A549 (cell line): Measurements from ENCODE around the gene NCDN.

Experiments used
- TF ChIP-seq, protein P1 (sequence below): fragments of >200 bp; sonication (Bioruptor Twin); formaldehyde crosslinking; IDR thresholded peaks from 3 replicates; pipeline ENCODE4 v1.5.1; 2016
- TF ChIP-seq, protein P2 (sequence below): IDR thresholded peaks from 2 replicates; pipeline ENCODE4 v1.6.1; 2012
- TF ChIP-seq, protein P3 (sequence below): fragments of 200-600 bp; sonication (generic); IDR thresholded peaks from 2 replicates; pipeline ENCODE4 v1.6.1; 2016; ENCODE audit warnings: antibody characterized with exemption, mild to moderate bottlenecking, moderate library complexity

DNA sequence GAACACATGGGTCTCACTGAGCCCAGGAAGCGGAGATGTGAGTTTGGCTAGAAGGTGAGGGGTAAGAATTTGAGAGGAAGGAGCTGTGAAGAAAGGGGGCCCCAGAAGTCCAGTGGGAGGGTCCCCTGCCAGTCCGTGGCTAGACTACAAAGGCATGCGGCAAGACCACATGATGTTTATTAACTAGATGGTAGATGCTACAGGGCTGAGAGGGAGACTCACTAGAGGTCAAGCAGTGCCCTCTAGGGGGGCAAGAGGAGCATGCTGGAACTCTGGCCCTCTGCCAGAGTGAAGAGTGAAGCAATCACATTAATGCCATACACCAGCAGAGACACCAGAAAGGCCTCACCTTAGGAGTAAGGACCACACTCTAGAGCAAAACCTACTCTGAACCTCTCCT lies 12.6 kb upstream of the NCDN start:
- TF ChIP-seq, protein P1, sequence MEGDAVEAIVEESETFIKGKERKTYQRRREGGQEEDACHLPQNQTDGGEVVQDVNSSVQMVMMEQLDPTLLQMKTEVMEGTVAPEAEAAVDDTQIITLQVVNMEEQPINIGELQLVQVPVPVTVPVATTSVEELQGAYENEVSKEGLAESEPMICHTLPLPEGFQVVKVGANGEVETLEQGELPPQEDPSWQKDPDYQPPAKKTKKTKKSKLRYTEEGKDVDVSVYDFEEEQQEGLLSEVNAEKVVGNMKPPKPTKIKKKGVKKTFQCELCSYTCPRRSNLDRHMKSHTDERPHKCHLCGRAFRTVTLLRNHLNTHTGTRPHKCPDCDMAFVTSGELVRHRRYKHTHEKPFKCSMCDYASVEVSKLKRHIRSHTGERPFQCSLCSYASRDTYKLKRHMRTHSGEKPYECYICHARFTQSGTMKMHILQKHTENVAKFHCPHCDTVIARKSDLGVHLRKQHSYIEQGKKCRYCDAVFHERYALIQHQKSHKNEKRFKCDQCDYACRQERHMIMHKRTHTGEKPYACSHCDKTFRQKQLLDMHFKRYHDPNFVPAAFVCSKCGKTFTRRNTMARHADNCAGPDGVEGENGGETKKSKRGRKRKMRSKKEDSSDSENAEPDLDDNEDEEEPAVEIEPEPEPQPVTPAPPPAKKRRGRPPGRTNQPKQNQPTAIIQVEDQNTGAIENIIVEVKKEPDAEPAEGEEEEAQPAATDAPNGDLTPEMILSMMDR: peak; percentile 15; the same call in 1 of the 3 replicates
- TF ChIP-seq, protein P2, sequence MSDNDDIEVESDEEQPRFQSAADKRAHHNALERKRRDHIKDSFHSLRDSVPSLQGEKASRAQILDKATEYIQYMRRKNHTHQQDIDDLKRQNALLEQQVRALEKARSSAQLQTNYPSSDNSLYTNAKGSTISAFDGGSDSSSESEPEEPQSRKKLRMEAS: no peak
- TF ChIP-seq, protein P3, sequence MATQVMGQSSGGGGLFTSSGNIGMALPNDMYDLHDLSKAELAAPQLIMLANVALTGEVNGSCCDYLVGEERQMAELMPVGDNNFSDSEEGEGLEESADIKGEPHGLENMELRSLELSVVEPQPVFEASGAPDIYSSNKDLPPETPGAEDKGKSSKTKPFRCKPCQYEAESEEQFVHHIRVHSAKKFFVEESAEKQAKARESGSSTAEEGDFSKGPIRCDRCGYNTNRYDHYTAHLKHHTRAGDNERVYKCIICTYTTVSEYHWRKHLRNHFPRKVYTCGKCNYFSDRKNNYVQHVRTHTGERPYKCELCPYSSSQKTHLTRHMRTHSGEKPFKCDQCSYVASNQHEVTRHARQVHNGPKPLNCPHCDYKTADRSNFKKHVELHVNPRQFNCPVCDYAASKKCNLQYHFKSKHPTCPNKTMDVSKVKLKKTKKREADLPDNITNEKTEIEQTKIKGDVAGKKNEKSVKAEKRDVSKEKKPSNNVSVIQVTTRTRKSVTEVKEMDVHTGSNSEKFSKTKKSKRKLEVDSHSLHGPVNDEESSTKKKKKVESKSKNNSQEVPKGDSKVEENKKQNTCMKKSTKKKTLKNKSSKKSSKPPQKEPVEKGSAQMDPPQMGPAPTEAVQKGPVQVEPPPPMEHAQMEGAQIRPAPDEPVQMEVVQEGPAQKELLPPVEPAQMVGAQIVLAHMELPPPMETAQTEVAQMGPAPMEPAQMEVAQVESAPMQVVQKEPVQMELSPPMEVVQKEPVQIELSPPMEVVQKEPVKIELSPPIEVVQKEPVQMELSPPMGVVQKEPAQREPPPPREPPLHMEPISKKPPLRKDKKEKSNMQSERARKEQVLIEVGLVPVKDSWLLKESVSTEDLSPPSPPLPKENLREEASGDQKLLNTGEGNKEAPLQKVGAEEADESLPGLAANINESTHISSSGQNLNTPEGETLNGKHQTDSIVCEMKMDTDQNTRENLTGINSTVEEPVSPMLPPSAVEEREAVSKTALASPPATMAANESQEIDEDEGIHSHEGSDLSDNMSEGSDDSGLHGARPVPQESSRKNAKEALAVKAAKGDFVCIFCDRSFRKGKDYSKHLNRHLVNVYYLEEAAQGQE: no peak
